GM18951 (cell line): Measurements from ENCODE around the gene TM4SF5.

ENCODE experiments used
- POLR2A ChIP-seq: IDR thresholded peaks from 4 replicates; pipeline ENCODE4 v1.6.1; 2011; ENCODE audit warnings: mild to moderate bottlenecking; ENCODE audit not compliant: insufficient read length, insufficient read depth; ENCODE audit errors: extremely low read depth
- in situ Hi-C: fragments of 300-500 bp; cut with MboI; formaldehyde crosslinking; loops from one replicate; pipeline ENCODE4 v1.12.0; 2022; ENCODE audit warnings: low sequenced_read_pairs, mixed read lengths, inconsistent platforms; ENCODE audit not compliant: unreplicated experiment

TM4SF5 gene

GRCh38 chr17:4771519-4772234 lies at the start of gene TM4SF5:
Gene TM4SF5 (plus strand): TSS chr17:4771886. CDS start chr17:4771923, 37 bp downstream.
- no peak for TF ChIP-seq POLR2A
- in situ Hi-C loops = no loop called here

GRCh38 chr17:4722678-4723240 lies 48.9 kb upstream of the TM4SF5 start:
- in situ Hi-C loops = no loop called here
- TF ChIP-seq POLR2A = no peak

GRCh38 chr17:4724650-4725049 lies 47.0 kb upstream of the TM4SF5 start:
- in situ Hi-C loops = no loop called here
- TF ChIP-seq POLR2A = no peak

- in situ Hi-C loops = no loop called here
Measured at GRCh38 chr17:4725646-4726310, 45.9 kb upstream of the TM4SF5 start.

GRCh38 chr17:4728124-4728523 lies 43.6 kb upstream of the TM4SF5 start:
- TF ChIP-seq POLR2A = no peak
- in situ Hi-C loops = no loop called here

More at GRCh38 chr17:4725646-4726310, 45.9 kb upstream of the TM4SF5 start:
- no peak for TF ChIP-seq POLR2A

GRCh38 chr17:4733073-4733531 lies 38.6 kb upstream of the TM4SF5 start:
- in situ Hi-C loops = no loop called here
- TF ChIP-seq POLR2A = no peak

GRCh38 chr17:4734857-4735475 lies 36.7 kb upstream of the TM4SF5 start:
- in situ Hi-C loops = no loop called here
- no peak for TF ChIP-seq POLR2A

- in situ Hi-C loops = no loop called here
Measured at GRCh38 chr17:4735876-4736651, 35.6 kb upstream of the TM4SF5 start.

GRCh38 chr17:4738136-4739121 lies 33.3 kb upstream of the TM4SF5 start:
- in situ Hi-C loops = no loop called here
- no peak for TF ChIP-seq POLR2A

More at GRCh38 chr17:4735876-4736651, 35.6 kb upstream of the TM4SF5 start:
- TF ChIP-seq POLR2A = no peak

- in situ Hi-C loops = no loop called here
- TF ChIP-seq POLR2A = no peak
Measured at GRCh38 chr17:4739122-4740024, 32.3 kb upstream of the TM4SF5 start, which contains the start of the genes CXCL16 and ZMYND15. Gene CXCL16 (minus strand): TSS chr17:4739928. CDS start chr17:4739339, 589 bp downstream. Gene ZMYND15 (plus strand): TSS chr17:4739833. CDS start chr17:4740549, 716 bp downstream.

- in situ Hi-C loops = no loop called here
- no peak for TF ChIP-seq POLR2A
Measured at GRCh38 chr17:4740025-4740351, 31.7 kb upstream of the TM4SF5 start.
